Measurements from ENCODE around the gene SERPINE2.

DNA sequence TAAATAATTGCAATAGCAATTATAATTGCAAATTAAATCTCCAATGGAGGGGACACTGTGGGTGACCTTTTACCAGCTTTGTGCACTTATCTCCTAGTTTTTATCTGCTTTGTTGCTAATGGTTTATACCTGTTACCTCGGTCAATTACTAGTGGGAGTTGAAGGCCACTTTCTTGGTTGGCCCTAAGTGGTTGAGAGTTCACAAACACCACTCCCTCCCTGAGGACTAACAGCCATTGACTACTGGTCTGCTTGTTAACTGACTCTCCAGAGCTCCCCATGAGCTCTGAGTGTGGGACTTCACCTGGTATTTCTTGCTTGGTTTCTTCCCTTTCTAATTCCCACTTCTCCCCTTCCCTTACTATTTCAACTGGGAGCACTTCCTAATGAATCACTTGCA is 27.2 kb downstream of the SERPINE2 start:
- no peak for TF ChIP-seq EZH2 (IDR thresholded peaks at IDR 0.05; ENCODE audit: insufficient read depth, poor library complexity, severe bottlenecking)
- TF ChIP-seq EZH2phosphoT487 (IDR thresholded peaks at IDR 0.05; ENCODE audit: insufficient read depth, low read depth): no peak

Data from GM23248 (cell line).